Measurements from ENCODE around the gene KDM4D.

The KDM4D gene

GRCh38 chr11:94956963-94957362 is 16.5 kb upstream of the KDM4D start:
- TF ChIP-seq CTCF (IDR thresholded peaks at IDR 0.05; ENCODE audit: borderline replicate concordance, control extremely low read depth, extremely low read depth, insufficient read depth, missing control alignments), result no peak
- in situ Hi-C loops (cut with MboI; ENCODE audit: low sequenced_read_pairs, unreplicated experiment), result no loop called here
- DNase-seq (ENCODE audit: low spot score), result no peak

- in situ Hi-C loops (cut with MboI; ENCODE audit: low sequenced_read_pairs, unreplicated experiment), result no loop called here
- no peak for TF ChIP-seq CTCF (IDR thresholded peaks at IDR 0.05; ENCODE audit: borderline replicate concordance, control extremely low read depth, extremely low read depth, insufficient read depth, missing control alignments)
- DNase-seq (ENCODE audit: low spot score), result no peak
Observed at GRCh38 chr11:94958121-94958696, 15.3 kb upstream of the KDM4D start.

GRCh38 chr11:94959179-94959578 is 14.3 kb upstream of the KDM4D start:
- in situ Hi-C loops (cut with MboI; ENCODE audit: low sequenced_read_pairs, unreplicated experiment), result no loop called here
- TF ChIP-seq CTCF (IDR thresholded peaks at IDR 0.05; ENCODE audit: borderline replicate concordance, control extremely low read depth, extremely low read depth, insufficient read depth, missing control alignments), result no peak
- no peak for DNase-seq (ENCODE audit: low spot score)

GRCh38 chr11:94960488-94960887 is 13.0 kb upstream of the KDM4D start:
- in situ Hi-C loops (cut with MboI; ENCODE audit: low sequenced_read_pairs, unreplicated experiment), result no loop called here

GRCh38 chr11:94961255-94961654 is 12.3 kb upstream of the KDM4D start:
- DNase-seq (ENCODE audit: low spot score), result no peak
- in situ Hi-C loops (cut with MboI; ENCODE audit: low sequenced_read_pairs, unreplicated experiment), result no loop called here
- no peak for TF ChIP-seq CTCF (IDR thresholded peaks at IDR 0.05; ENCODE audit: borderline replicate concordance, control extremely low read depth, extremely low read depth, insufficient read depth, missing control alignments)

More at GRCh38 chr11:94960488-94960887, 13.0 kb upstream of the KDM4D start:
- no peak for TF ChIP-seq CTCF (IDR thresholded peaks at IDR 0.05; ENCODE audit: borderline replicate concordance, control extremely low read depth, extremely low read depth, insufficient read depth, missing control alignments)
- DNase-seq (ENCODE audit: low spot score), result no peak

GRCh38 chr11:94964934-94965333 is 8.6 kb upstream of the KDM4D start:
- no peak for DNase-seq (ENCODE audit: low spot score)
- no peak for TF ChIP-seq CTCF (IDR thresholded peaks at IDR 0.05; ENCODE audit: borderline replicate concordance, control extremely low read depth, extremely low read depth, insufficient read depth, missing control alignments)
- in situ Hi-C loops (cut with MboI; ENCODE audit: low sequenced_read_pairs, unreplicated experiment), result no loop called here
